Cardiac fibroblast (primary cell): Measurements from ENCODE around the gene TSPO.

Experiments
- DNase-seq, 2 donors: peaks; one replicate each; pipeline versions ENCODE4 v3.0.0 to v3.0.0-alpha.2; 2010; ENCODE audit warnings: low read depth in 2 of 2
- H3K4me3 ChIP-seq, 2 donors: replicated peaks in 1 of 2; 1 replicate in 1 of 2; 2 replicates in 1 of 2; pipeline ENCODE4 v1.5.1; 2011; ENCODE audit warnings: low read depth in 2 of 2, low read length in 2 of 2, mild to moderate bottlenecking in 2 of 2, moderate library complexity in 1 of 2
- CTCF ChIP-seq: IDR thresholded peaks from one replicate; pipeline ENCODE4 v1.5.1; 2011; ENCODE audit warnings: low read depth, mild to moderate bottlenecking, low read length, inconsistent platforms

TSPO gene

GRCh38 chr22:43173566-43173965 is 22.2 kb downstream of the TSPO start:
- no peak overlapping the region for H3K4me3 ChIP-seq
- no peak for DNase-seq
- TF ChIP-seq CTCF, result no peak

GRCh38 chr22:43173976-43174720 is 22.8 kb downstream of the TSPO start:
- H3K4me3 ChIP-seq, result no peak overlapping the region
- TF ChIP-seq CTCF, result no peak
- no peak for DNase-seq

DNA sequence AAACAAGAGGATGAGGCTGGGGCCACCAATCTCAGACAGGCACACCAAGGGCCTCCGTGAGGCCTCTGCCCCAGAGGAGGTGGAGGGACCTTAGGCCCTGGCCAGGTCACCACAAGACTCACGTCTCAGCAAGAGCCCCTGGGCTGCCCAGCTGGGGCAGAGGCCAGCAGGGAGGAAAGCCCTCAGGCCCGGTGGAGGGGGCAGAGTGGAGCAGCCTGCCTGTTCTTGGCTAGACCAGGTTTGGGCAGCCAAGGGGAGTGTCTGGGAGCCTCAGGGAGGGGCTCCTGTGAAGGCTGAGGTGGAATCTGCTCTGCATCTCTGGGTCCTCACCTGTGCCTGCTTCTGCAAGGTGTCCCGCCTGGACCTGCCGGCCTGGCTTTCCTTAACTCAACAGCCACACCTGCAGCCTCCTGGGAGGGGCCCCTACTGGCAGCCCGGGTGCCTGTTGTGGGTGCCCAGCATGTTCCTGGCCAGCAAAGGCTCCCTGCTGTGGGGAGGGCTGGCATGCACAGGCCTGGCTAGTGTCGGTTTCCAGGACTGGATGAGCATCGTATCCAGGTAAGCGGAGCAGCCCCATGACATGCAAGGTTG is 23.7 kb downstream of the TSPO start:
- TF ChIP-seq CTCF, result no peak
- DNase-seq, result no peak
- no peak overlapping the region for H3K4me3 ChIP-seq

DNA sequence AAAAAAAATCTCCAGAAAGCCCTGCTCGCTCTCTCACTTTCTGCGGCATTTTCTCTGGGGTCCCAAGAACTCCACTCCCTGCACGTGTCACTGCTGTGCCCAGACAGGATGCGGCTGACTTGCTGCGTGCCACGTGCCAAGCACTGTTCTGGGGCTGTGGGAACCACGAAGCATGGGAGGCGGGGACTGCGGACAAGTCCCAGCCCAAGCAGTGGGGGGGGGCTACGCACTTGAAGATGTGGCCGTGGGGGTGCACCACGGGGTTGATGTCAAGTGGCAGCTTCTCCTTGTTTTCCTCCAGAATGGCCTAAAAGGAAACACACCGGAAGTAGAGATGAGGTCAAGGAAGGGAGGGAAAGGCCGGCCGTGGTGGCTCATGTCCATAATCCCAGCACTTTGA is 24.7 kb downstream of the TSPO start:
- TF ChIP-seq CTCF, result no peak
- DNase-seq, result no peak
- no peak overlapping the region for H3K4me3 ChIP-seq

GRCh38 chr22:43177479-43177878 is 26.1 kb downstream of the TSPO start:
- no peak for TF ChIP-seq CTCF
- DNase-seq, result no peak
- no peak overlapping the region for H3K4me3 ChIP-seq

DNA sequence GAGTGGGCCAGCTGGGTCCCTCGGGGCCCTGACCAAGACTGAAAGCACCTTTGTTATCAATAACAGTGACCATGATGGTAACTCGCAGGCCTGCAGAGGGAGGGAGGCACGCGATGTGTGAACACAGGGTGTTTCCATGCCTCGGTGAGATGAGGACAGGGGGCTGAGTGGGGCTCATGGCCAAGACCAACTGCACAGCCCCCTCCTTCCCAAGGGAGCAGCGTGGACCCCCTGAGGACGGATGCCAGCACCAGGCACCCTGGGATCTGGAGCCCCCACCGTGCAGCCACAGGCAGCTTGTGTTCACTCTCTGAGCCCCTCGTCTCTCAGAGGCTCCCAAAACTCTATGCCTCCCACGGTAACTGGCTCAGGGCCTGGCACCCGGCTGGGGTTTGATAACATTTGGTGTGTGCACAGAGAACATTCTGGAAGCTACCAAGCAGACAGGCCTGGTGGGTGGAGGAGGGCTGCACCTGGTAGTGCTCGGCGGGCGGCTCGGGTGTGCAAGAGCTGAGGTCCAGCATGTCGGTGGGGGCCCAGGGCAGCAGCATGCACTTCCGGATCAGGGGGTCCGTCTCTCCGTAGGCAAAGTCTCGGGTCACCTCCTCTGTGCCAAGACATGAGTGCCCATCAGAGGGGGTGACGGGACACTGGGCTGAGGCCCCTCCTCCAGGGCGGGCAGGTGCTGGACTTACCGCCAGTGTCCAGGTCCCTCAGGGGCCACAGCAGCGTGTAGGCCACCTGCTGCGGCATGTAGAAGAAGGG is 28.0 kb downstream of the TSPO start:
- no peak for TF ChIP-seq CTCF
- H3K4me3 ChIP-seq, result no peak overlapping the region
- no peak for DNase-seq
